ENCODE results near the gene DNAJC5.

DNA sequence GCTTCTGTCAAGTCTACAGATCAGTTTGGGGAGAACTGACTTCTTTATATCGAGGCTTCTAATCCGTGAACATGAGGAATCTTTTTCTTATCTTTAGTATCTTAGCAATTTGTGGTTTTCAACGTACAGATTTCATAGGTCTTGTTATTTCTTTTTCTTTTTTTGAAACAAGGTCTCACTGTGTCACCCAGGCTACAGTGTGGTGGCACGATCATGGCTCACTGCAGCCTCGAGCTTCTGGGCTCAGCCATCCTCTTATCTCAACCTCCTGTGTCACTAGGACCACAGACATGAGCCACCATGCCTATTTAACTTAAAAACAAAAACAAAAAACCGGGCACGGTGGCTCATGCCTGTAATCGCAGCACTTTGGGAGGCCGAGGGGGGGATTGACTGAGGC, 29.3 kb downstream of the DNAJC5 start:
- no peak for TF ChIP-seq ZNF668 (CRISPR knock-in tag; IDR thresholded peaks at IDR 0.05)
- TF ChIP-seq, protein P1, sequence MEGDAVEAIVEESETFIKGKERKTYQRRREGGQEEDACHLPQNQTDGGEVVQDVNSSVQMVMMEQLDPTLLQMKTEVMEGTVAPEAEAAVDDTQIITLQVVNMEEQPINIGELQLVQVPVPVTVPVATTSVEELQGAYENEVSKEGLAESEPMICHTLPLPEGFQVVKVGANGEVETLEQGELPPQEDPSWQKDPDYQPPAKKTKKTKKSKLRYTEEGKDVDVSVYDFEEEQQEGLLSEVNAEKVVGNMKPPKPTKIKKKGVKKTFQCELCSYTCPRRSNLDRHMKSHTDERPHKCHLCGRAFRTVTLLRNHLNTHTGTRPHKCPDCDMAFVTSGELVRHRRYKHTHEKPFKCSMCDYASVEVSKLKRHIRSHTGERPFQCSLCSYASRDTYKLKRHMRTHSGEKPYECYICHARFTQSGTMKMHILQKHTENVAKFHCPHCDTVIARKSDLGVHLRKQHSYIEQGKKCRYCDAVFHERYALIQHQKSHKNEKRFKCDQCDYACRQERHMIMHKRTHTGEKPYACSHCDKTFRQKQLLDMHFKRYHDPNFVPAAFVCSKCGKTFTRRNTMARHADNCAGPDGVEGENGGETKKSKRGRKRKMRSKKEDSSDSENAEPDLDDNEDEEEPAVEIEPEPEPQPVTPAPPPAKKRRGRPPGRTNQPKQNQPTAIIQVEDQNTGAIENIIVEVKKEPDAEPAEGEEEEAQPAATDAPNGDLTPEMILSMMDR (IDR thresholded peaks at IDR 0.05 in 2 of 3, conservative IDR thresholded peaks at IDR 0.05 in 1 of 3; ENCODE audit: insufficient read depth in 2 of 3, low read depth in 1 of 3, low read length in 3 of 3) = no peak
- TF ChIP-seq, protein P2, sequence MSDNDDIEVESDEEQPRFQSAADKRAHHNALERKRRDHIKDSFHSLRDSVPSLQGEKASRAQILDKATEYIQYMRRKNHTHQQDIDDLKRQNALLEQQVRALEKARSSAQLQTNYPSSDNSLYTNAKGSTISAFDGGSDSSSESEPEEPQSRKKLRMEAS (CRISPR knock-in tag; IDR thresholded peaks at IDR 0.05) = no peak
- no peak for TF ChIP-seq ARNT (IDR thresholded peaks at IDR 0.05)
- no peak for TF ChIP-seq NBN (IDR thresholded peaks at IDR 0.05; ENCODE audit: low read depth)
- TF ChIP-seq TAF1 (IDR thresholded peaks at IDR 0.05; ENCODE audit: control insufficient read depth, extremely low read depth, insufficient read depth, low read length, severe bottlenecking) = no peak
